ENCODE data around the gene CACHD1.

The CACHD1 gene

DNA sequence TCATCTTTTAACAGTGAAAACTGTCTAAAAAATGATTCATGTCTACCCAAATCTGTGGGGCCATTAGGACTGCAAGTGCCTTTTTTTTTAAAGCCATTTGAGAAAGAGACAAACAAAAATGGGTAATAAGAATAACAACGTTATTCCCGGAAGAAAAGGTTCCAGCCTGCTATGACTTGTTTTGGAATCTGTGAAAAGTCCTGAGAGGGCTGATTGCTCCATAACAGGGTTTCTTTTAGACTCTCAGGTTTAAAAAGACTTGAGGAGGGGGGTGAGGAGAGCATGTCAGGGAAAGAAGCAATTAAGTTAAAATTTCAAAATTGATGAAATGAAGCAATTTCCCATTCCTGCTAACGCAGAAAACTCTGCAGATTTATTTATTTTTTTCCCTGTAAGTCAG is 56.4 kb downstream of the CACHD1 start:
- TF ChIP-seq, protein P1, sequence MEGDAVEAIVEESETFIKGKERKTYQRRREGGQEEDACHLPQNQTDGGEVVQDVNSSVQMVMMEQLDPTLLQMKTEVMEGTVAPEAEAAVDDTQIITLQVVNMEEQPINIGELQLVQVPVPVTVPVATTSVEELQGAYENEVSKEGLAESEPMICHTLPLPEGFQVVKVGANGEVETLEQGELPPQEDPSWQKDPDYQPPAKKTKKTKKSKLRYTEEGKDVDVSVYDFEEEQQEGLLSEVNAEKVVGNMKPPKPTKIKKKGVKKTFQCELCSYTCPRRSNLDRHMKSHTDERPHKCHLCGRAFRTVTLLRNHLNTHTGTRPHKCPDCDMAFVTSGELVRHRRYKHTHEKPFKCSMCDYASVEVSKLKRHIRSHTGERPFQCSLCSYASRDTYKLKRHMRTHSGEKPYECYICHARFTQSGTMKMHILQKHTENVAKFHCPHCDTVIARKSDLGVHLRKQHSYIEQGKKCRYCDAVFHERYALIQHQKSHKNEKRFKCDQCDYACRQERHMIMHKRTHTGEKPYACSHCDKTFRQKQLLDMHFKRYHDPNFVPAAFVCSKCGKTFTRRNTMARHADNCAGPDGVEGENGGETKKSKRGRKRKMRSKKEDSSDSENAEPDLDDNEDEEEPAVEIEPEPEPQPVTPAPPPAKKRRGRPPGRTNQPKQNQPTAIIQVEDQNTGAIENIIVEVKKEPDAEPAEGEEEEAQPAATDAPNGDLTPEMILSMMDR (conservative IDR thresholded peaks at IDR 0.05; ENCODE audit: low read depth, low read length), result no peak
- DNase-seq (ENCODE audit: low read depth), result no peak
- H3K4me3 ChIP-seq (ENCODE audit: low read length), result no peak overlapping the region

DNA sequence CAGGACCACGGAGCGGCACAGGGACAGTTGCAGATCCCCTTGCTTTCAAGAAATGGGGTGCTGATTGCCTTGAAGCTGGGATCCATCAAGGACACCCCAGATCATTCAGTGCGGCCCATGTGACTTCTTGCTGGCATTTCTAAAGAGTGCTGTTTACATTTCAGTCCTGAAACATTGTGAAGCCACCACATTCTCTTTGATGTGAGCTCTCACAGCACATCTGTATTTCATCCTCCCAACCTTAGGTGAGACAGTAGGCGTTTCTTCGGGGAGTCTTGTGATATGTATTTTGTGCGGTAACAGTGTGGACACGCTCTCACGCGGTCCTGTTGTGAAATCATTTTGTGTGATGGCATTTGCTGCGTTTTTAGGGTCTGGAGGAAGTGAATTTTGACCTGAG is 57.2 kb downstream of the CACHD1 start:
- no peak for DNase-seq (ENCODE audit: low read depth)
- H3K4me3 ChIP-seq (ENCODE audit: low read length), result no peak overlapping the region
- TF ChIP-seq, protein P1 (conservative IDR thresholded peaks at IDR 0.05; ENCODE audit: low read depth, low read length), result no peak

DNA sequence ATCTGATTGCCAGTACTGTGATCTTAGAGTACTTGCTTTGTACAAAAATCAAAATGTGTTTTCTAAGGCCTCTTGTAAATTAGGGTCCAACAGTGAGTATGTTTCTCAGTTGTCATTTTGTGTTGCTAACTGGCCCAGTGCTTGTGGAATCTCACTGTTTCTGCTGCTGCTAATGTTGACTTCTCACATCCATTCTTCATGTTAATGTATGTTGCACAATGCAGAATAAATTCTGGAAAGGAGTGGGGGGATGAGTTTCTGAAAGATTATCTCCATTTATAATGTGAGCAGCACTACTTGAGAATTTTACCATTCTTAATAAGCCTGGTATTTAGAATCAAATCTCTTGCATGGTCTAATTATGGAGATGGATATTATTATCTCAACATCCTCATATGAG is 57.9 kb downstream of the CACHD1 start:
- TF ChIP-seq, protein P1 (conservative IDR thresholded peaks at IDR 0.05; ENCODE audit: low read depth, low read length), result no peak
- no peak for DNase-seq (ENCODE audit: low read depth)
- no peak overlapping the region for H3K4me3 ChIP-seq (ENCODE audit: low read length)

DNA sequence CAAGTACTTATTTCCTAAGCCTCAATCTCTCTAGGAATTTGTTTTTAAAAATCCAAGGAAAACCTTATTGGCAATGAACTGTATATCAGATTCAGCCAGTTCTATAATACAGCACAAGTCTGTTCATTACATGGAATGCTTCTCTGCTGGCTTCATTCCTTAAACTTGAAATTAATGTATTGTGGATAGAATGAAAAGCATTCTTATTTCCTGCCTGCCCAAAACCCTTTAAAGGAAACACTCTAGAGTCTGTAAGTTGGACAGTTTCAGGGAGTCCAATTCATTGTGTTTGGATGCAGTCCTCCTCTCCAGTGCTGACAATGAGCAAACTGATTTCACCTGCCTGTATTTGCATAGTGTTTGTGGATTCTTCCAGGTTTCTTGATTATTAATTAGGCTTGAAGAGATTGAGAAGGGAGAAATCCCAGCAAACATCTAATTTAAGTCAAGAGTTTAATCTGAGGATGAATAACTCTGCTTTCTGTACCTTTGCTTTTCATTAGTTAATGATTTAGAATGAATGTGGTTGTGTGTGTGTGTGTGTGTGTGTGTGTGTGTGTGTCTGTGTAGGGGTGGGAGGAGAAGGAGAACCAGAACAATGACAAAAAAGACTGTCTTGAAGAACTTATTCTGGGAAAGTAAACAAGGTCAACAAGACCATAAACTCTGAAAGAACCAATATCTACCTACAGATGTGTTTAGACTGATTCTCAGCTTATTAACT is 61.2 kb downstream of the CACHD1 start:
- H3K4me3 ChIP-seq (ENCODE audit: low read length), result no peak overlapping the region
- TF ChIP-seq, protein P1 (conservative IDR thresholded peaks at IDR 0.05; ENCODE audit: low read depth, low read length), result no peak
- no peak for DNase-seq (ENCODE audit: low read depth)

DNA sequence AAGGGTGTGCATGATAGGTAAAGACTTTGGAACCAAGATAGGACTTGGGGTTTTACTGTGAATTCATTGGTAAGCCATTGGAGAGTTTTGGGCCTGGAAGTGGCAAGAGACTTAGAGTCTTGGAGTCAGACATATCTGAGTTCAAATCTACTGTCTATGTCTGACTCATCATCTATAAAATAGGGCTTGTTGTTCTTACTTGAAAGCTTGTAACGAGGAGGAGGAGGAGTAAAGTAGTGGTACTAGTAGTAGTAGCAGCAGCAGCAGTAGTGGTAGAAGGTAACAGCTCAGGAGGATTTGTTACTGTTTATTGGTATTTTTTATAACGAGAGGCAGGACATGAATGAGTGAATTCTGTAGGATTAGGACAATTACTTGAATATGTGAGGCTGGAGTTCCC is 62.7 kb downstream of the CACHD1 start:
- DNase-seq (ENCODE audit: low read depth), result no peak
- H3K4me3 ChIP-seq (ENCODE audit: low read length), result no peak overlapping the region
- TF ChIP-seq, protein P1 (conservative IDR thresholded peaks at IDR 0.05; ENCODE audit: low read depth, low read length), result no peak

DNA sequence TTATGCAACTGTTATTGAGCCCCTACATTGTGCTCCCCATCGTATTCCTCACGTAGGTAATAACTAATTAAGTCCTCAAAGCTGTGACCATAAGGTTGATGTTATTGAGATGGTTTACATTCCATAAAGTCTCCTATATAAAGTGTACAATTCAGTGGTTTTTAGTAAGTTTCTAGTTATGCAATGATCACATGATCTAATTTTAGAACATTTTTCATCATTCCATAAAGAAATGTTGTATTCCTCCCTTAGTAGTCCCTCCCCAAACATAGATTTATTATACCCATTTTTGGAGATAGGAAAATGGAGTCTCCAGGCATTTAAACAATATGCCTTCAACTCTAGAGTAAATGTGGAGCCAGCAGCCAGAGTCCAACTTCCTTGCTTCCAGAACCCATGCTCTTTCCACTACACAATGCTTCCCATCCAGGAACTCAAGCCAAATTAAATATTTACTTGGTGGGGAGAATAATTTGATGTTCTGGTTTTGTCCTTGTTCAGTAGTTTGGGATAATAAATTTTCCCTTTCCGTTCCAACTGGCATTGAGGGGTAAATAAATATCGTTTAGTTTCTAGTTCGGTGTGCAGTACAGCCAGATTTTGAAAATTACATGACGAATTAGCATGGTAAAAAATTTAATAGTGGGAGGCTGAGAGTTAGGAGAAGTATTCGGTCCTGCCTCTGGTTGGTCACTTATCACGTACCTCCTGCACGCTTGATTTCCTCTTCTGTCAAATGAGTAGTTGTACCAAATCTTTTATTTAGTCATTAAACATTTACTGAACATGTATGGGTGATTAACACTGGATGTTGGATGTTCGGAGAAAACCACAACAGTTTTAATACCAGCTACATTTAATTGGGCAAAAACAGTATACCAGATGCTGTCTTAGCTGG is 66.3 kb downstream of the CACHD1 start:
- TF ChIP-seq, protein P1 (conservative IDR thresholded peaks at IDR 0.05; ENCODE audit: low read depth, low read length), result no peak
- no peak for DNase-seq (ENCODE audit: low read depth)
- H3K4me3 ChIP-seq (ENCODE audit: low read length), result no peak overlapping the region

All from retinal pigment epithelial cell (primary cell).